Activated CD4-positive, alpha-beta T cell treated with anti-CD3 and anti-CD28 coated beads, Interleukin-10, Interleukin-2, amounts not matched to agents 100 ng/mL and 50 ng/mL, durations not matched to agents 16 hours and 8 hours (primary cell): ENCODE data around the gene LGALS7.
"Not testable (repeated sequence)": the region's sequence is repeated elsewhere in the genome, so short reads cannot be mapped to it uniquely, and the experiment has no call there.

Experiments used
- DNase-seq: peaks from one replicate; pipeline ENCODE4 v3.0.0-alpha.2; 2020

LGALS7 gene

DNA sequence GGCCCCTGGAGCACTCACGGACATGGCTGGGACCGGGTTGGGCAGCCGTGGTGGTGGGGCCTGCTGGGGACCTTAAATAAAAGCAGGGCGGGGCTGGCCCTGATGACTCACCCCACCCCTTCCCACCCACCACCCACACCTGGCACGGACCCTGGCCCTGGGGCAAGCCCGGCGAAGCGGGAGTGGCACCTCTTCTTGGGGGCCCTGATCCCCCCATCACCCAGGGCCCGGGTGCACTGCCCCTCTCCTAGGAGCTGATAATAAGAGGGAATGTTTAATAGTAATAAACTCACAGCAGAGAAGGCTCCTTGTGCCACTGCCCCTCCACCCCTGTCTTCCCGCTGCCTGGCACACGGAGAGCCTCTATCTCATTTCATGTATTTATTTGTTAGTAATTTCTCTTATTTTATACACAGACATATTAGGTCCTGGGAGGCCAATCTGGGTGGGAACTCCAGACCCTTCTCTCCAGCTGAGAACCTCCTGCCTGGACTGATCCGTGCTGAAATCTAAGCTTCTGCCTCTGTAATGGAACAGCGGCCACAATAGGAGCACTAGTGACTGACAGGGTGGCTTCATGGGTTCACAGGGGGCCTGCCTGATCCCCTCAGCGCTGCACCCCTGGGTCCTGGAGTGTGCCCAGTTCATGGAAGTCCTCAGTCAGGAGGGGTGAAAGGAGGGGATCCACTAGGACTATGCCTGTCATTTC is at the start of gene LGALS7:
Gene LGALS7, minus strand, starts transcription at position 49 of the 709 bp plus-strand sequence. Its CDS starts 25 bp downstream, at position 24.
- DNase-seq: no peak

GRCh38 chr19:38821230-38821825 is 48.0 kb upstream of the LGALS7 start:
- not testable (repeated sequence) for DNase-seq

DNA sequence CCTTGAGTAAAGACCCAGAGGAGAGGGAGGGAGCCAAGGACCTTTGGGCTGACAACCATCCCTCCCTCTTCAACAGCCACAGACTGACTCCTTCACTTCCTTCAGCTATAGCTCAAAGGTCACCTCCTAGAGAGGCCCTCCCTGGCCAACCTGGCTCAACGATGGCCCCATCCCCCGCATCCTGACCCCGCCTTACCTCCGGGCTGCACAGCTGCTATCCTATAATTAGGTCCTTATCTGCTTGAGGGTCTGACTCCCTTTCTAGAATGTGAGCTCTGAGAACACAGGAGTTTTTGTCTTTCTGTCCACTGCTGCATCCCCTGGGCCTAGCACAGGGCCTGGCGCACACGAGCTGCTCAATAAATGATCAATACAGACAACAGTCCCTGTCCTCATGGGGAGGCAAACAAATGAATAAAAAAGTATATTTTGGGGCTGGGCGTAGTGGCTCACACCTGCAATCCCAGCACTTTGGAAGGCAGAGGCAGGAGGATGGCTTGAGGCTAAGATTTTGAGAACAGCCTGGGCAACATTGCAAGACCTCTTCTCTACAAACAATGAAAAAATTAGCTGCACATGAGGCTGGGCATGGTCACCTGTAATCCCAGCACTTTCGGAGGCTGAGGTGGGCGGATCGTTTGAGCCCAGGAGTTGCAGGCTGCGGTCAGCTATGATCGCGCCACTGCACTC is 46.1 kb upstream of the LGALS7 start:
- no peak for DNase-seq

DNA sequence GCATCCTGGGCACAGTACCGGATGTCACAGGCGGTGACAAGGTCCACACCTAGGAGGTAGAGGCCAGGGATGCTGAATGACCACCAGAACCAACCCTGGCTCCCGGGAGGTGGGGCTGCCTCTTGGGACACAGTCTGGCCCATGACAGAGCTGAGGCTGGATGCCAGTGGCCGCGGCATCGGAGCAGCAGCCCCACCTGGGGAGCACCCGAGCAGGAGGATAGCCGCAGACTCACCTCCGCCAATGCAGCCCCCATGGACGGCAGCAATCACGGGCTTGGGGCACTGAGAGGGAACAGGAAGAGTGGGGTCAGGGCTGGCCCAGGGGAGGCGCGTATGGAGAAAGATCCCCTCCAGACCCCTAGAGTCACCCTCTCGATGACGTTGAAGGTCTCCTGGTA is 43.8 kb upstream of the LGALS7 start:
- no peak for DNase-seq

- no peak for DNase-seq
These were observed 42.9 kb upstream of the LGALS7 start for GRCh38 chr19:38816131-38816750.

GRCh38 chr19:38815059-38816001 is 42.0 kb upstream of the LGALS7 start:
- DNase-seq: no peak

DNA sequence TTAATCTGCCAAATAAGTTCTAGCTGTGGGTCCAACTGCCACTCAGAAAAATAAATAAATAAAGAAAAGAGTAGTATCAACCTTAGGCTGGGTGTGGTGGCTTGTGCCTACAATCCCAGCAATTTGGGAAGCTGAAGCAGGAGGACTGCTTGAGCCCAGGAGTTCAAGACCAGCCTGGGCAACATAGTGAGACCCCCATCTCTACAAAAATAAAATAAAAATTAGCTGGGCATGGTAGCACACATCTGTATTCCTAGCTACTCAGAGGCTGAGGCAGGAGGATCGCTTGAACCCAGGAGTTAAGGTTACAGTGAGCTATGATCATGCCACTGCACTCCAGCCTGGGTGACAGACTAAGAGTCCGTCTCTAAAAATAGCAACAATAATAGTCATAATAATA is 40.6 kb upstream of the LGALS7 start:
- DNase-seq: not testable (repeated sequence)

DNA sequence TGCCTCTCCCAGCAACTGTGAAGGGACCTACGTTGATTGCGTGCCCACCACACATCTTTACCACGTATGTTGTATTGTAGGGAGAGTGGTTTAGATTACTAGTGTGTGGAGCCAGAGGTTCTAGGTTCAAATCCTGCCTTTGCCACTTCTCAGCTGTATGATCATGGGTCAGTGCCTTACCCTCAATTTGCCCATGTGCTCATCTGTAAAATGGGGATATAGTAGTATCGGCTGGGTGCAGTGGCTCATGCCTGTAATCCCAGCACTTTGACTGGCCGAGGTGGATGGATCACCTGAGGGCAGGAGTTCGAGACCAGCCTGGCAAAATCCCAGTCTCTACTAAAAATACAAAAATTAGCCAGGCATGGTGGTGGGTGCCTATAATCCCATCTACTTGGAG is 40.0 kb upstream of the LGALS7 start:
- no peak for DNase-seq

DNA sequence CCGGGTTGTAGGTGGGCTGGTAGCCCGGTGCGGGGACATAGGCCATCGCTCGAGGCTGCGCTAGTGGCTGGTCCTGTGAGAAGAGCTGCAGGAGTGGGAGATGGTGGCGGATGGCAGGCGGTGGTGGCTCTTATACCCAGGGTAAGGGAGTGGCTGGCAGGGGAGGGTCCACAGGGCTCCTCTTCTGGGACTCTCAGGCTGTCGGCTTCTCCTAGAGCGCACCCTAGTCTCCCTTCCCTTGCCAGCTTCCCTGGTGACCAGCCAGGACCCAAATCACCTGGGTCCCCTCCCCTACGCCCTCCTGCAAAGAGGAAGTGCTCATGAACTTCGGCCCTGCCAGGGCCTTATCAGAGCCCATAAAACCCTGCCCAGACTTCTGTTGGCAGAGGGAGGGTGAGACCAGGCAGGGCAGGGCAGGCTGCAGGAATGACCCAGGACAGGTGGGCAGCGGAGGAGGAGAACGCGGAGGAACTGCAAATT is 39.6 kb upstream of the LGALS7 start, which contains the start of gene LGALS4:
Gene LGALS4, minus strand, starts transcription at position 105 of the 480 bp plus-strand sequence. Its CDS starts 59 bp downstream, at position 46.
- no peak for DNase-seq

DNA sequence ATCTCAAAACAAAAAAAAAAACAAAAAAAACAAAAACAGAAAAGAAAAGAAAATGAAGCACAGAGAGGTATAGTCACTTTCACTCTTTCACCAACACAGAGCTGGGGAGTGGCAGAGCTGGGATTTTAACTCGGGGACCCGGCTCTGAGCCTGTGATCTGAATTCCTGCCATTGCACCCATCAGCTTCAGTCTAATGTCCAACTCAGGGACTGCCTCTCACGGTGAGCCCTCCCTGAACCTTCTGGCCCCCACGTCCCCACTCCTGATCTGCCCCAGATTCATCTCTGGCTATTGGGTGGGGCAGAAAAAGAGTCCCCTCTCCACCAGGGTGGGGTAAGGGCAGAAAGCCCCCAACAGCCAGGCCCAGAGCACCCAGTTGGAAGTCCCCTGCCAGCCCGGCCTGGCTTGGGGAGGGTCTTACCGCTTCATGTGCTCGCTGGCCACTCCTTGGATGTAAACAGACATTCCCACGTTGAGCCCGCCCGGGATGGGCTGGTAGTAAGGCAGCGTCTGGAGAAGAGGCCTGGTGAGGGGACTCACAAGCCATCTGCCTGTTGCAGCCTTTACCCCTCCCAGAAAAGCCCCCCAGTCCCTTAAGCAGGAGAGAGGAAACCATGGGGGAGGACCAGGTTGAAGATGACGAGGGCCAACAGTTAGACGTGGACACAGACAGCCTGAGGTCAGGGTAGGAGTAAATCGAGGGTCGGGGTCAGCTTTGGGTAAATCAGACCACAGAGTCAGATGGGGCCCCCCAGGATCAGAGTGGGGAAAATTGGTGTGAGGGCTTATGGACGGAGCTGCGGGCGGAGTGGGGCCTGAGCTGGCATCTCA is 38.9 kb upstream of the LGALS7 start:
- no peak for DNase-seq

DNA sequence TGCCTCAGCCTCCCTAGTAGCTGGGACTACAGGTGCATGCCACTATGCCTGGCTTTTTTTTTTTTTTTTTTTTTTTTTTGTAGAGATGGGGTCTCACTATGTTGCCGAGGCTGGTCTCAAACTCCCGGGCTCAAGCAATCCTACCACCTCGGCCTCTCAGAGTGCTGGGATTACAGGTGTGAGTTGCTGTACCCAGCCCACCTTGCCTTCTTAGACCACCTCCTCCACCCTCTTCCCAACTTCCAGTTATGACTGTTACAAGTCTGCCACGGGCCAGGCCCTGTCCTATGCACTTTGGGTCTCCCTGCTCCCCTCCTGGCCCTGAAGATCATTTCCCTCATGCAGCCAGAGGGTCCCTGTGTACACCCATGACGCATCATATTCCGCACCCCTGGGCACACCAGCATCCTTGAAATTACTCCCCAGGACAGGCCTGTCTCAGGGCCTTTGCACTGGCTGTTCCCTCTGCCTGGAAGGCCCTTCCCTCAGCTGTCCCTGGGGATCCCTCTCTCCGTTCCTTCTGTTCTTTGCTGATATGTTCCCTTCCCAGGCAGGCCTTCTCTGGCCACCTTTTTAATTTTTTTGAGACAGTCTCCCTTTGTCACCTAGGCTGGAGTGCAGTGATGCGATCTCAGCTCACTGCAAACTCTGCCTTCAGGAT is 36.4 kb upstream of the LGALS7 start:
- no peak for DNase-seq

- DNase-seq: no peak
These were observed 35.4 kb upstream of the LGALS7 start for GRCh38 chr19:38808741-38809140.

DNA sequence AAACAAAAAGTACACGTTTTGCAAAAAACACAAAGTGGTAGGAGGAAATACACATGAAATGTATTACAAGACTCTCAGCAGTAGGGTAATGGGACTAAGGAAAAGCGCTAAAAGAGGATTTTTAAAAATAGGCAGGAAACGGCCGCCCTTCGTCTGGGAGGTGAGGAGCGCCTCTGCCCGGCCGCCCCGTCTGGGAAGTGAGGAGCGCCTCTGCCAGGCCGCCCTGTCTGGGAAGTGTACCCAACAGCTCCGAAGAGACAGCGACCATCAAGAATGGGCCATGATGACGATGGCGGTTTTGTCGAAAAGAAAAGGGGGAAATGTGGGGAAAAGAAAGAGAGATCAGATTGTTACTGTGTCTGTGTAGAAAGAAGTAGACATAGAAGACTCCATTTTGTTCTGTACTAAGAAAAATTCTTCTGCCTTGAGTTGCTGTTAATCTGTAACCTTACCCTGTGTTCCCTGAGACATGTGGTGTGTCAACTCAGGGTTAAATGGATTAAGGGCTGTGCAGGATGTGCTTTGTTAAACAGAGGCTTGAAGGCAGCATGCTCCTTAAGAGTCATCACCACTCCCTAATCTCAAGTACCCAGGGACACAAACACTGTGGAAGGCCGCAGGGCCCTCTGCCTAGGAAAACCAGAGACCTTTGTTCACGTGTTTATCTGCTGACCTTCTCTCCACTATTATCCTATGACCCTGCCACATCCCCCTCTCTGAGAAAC is 34.2 kb upstream of the LGALS7 start:
- DNase-seq: not testable (repeated sequence)

DNA sequence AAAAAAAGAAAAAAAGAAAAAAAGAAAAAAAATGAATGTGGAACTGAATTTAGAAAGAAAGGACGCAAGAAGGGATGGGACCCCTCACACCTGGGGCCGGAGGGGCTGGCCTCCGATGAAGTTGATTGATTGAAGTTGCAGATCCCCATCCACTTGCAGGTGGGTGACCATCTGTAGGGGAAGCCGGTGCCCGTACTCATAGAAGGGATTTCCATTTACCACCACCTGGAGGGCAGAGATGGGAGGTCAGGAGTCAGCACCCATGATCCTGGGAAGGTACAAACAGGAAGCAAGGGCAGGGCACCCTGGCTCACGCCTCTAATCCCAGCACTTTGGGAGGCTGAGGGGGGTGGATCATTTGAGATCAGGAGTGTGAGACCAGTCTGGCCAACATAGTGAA is 33.1 kb upstream of the LGALS7 start:
- no peak for DNase-seq

DNA sequence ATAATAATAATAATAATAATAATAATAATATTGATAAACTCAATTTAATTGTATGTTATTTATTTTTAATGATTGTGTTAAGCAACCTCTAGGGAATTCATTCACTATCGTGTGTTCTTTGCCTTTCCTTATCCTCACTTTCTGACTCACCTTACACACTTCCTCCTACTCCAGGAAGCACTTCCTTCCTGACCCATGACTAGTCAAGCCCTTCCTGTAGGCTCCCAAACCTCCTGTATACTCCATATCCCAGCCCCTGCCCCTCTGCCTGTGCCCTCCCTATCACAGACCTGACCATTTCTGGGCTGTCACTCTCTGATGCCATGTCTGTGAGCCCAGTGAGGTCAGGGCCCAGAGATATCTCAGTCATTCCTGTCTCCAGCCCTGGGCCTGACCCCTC is 31.9 kb upstream of the LGALS7 start:
- DNase-seq: no peak

DNA sequence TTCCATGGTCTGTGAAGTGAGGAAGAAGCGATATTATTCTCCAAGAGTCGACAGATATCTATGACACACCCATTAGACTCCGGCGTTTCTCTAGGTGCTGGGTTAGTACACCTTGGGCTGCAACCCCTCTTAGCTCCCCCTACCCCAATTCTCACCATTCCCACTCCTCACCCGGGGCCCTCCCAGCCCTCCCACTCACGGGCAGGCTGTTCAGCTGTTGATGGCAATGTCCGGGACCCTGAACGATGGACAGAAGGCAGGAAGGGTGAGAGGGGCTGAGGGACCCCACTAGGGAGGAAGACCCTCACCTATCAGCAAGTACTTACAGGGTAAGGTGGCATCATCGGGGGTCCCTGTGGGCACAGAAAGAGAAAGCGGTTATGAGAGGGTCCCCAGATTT is 30.2 kb upstream of the LGALS7 start:
- no peak for DNase-seq

DNA sequence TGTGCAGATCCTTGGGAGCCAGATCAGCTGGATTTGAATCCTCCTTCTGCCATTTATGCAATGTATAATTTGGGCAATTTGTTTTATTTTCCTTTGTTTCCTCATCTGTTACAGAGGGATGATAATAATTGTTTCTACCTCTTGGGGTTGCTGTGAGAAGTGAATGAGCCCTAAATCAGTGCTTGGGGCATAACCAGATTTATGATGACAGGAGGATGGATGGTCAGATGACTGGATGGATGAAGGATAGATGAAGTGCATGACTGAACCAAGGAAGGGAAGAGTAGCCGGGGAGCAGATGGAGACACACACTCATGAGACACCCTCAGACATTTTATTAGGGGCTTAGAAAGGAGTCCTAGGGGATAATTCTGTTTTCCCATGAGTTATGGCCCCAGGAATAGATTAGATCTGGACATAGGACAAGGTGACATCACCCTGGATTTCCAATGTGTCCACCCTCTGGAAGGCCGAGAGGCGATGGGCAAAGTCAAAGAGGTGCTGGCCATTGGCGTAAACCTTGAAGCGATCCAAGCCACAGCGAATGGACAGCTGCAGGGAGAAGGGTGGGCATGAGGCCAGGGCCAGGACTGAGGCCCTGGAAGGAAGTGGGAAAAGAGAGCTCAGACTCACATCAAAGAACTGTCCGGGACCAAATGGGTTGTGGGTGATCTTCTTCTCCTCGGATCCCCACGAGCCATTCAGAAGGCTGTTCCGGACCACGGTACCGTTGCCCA is 28.2 kb upstream of the LGALS7 start:
- no peak for DNase-seq

DNA sequence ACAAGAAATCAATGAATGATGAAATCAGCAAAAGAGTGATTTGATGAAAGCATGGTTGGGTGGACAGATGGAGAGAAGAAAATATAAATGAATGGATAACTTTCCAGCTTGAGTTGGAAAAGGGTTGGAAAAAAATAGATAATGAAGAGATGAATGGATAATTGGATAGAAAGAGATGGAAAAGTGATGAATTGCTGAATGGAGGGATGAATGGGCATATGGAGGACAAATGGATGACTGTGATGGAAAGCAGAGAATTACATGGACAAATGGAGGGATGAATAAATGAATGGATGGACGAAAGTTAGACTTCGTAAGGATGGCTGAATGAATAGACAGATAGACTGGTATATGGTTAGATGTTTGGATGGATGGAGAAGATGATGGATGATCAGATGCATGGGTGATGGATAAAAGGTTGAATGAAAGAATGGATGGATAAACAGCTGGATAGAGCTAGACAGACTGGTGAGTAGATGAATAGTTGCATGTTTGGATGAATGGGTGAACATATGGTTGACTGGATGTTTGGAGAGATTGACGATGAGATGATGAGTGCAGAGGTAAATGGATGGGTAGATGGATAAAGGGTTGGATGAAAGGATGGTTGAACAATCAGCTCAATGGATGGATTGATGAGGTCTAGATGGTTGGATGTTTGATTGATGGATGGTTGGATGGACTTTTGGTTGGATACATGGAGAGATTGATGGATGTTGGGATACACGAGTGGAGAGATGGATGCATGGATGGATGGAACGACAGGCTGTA is 27.4 kb upstream of the LGALS7 start:
- DNase-seq: no peak
